WI38 (cell line): Measurements from ENCODE around the gene HCST.

ENCODE experiments used
- H3K4me3 ChIP-seq: 2 replicates; pipeline ENCODE4 v1.5.1; 2011; ENCODE audit warnings: low read depth, mild to moderate bottlenecking, control low read depth, low read length
- TF ChIP-seq, protein P1 (sequence below): IDR thresholded peaks from 2 replicates; pipeline ENCODE4 v1.5.1; 2012; ENCODE audit warnings: low read depth, mild to moderate bottlenecking, control low read depth, low read length

The HCST gene

DNA sequence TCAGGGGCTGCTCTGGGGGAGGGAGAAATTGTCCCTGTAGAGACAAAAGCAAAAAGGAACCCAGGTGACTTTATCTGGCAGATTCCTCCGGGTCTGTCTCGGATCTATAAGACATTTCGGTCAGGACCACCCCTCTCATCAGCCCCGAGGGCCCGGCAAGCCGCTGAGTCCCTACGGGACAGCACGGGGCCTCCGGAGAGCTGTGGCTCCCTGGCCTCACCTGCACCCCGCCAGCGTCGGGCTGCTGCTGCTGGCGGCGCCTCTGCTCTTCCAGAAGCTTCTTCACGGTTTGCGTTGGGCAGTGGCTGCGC, 3.9 kb upstream of the HCST start:
- H3K4me3 ChIP-seq = peak overlapping the region; percentile 80
- TF ChIP-seq, protein P1, sequence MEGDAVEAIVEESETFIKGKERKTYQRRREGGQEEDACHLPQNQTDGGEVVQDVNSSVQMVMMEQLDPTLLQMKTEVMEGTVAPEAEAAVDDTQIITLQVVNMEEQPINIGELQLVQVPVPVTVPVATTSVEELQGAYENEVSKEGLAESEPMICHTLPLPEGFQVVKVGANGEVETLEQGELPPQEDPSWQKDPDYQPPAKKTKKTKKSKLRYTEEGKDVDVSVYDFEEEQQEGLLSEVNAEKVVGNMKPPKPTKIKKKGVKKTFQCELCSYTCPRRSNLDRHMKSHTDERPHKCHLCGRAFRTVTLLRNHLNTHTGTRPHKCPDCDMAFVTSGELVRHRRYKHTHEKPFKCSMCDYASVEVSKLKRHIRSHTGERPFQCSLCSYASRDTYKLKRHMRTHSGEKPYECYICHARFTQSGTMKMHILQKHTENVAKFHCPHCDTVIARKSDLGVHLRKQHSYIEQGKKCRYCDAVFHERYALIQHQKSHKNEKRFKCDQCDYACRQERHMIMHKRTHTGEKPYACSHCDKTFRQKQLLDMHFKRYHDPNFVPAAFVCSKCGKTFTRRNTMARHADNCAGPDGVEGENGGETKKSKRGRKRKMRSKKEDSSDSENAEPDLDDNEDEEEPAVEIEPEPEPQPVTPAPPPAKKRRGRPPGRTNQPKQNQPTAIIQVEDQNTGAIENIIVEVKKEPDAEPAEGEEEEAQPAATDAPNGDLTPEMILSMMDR = no peak

DNA sequence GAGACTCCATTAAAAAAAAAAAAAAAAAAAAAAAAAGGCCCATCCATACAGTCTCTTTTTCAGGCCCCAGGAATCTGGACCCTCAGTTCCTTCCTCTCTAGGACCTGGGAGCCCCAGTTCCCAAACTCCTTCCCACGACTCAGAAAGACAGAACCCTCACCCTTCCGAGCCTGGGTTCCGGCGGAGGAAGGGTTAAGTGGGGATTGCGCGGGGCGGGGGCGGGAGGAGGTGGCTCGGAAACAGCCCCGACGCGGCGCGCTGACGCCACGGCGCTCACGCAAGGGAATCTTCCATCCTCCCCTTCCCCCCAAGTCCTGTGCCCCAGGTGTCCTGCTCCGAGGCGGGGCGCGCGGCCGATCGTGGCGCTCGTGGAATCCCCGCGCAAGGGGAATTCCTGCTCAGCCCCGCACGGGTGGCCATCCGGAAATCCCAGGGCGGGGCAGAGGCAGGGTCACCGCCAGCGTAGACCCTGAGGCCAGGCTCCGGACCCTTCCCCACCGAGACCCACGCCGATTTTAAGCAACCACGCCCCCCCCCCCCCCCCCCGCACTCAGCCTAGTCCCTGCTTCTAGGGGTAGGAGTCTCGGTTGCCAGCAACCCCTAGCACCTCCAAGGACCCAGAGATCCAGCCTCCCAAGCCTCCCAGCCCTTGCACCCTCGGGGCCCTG, 2.6 kb upstream of the HCST start:
- TF ChIP-seq, protein P1 = no peak
- H3K4me3 ChIP-seq = peak overlapping the region; percentile 80

DNA sequence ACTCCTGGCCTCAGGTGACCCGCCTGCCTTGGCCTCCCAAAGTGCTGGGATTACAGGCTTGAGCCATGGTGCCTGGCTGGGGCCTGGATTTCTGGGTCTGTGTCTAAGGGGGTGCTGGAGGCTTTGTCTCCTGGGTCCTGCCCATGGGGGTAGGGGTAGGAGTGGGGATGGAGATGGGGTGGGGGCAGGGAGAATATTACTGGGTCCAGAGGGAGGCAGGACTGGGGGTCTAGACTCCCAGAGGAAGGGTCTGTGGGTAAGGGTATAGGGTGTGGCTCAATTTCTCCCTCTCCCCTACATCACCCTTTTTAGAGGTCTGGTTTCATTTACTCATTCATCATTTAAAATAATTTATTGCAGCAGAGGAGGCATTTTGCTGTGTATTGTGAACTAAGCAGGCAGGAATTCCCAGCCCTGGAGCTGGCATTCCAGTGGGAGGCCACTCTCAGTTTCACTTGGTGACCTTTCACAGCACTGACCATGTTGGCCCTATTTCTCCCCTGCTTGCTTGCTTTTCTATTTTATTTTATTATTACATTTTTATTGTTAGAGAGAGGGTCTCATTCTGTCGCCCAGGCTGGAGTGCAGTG, 1.2 kb upstream of the HCST start:
- TF ChIP-seq, protein P1 = no peak

DNA sequence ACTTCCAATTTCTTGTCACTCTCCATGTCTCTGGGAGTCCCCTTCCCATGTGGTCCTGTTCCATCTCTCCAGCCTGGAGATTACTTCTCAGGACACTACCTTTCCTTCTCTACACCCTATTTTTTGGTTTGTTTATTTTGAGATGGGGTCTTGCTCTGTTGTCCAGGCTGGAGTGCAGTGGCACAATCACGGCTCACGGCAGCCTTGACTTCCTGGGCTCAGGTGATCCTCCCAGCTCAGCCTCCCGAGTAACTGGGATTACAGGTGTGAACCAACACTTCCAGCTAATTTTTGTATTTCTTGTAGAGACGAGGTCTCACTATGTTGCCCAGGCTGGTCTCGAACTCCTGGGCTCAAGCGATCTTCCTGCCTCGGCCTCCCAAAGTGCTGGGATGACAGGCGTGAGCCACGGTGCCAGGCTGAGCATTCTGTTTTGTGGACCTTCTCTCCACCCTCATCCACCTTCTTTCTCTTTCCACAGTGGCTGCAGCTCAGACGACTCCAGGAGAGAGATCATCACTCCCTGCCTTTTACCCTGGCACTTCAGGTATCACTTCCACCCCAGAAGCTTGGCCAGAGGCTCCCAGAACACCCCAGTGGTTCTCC, 644 bp downstream of the HCST start:
- H3K4me3 ChIP-seq = peak overlapping the region; percentile 37
- TF ChIP-seq, protein P1 = no peak

More for the DNA sequence above, 1.2 kb upstream of the HCST start:
- H3K4me3 ChIP-seq = peak overlapping the region; percentile 80

DNA sequence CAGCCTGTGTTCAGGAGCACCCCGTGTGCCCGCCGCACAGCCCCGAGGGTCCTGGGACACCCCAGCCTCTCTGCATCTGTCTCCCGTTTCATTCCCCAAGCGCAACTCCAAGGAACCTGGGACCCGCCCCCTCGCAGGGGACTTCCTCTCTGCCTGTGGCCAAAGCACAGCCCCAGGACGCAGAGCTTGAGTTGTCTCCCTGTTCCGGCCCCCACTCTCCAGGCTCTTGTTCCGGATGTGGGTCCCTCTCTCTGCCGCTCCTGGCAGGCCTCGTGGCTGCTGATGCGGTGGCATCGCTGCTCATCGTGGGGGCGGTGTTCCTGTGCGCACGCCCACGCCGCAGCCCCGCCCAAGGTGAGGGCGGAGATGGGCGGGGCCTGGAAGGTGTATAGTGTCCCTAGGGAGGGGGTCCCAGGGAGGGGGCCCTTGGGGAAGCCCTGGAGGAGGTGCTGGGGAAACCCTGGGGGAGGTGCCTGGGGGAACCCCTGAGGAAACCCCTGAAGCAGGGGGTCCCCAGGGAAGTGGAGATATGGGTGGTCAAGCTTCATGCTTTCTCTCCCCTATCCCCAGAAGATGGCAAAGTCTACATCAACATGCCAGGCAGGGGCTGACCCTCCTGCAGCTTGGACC, 1.3 kb downstream of the HCST start:
- TF ChIP-seq, protein P1 = no peak
- H3K4me3 ChIP-seq = peak overlapping the region; percentile 37

DNA sequence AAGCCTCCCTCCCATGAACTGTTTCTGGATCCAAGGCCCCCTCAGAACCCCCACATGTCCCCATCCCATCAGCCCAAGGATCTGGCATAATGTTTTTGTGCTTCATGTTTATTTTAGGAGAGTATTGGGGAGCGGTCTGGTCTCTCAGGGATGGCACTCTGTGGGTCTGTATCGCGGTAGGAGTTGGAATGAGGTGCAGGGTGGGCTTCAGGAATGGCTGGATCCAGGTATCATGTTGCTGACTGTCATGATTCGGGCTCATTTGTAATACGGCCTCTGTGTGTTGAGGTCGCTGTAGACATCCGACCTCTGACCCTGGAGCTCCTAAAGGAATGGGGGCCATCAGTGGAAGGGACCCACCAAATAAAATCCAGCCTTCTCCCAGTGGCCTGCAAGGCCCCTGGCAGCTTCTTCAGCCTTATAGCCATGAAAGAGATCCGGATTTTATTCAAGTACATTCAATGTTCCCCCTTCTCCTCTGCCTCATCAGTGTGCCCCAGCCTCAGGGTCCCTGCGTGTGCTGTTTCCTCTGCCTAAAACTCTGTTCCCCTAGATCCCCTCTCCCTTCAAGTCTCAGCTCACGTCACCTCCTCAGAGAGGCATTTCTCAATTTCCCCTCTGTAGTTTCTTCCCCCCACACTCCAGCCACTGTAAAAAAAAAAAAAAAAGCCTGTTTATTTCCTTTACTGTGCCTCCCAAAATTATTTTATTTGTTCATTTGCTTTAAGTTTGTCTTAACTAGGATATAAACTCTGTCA, 2.2 kb downstream of the HCST start:
- H3K4me3 ChIP-seq = no peak overlapping the region
- TF ChIP-seq, protein P1 = no peak
